Heart left ventricle (tissue), 16 donors: ENCODE data around the gene ERCC1. TPM values are rescaled to one million over a fixed set of nuclear protein-coding genes. Genes with fewer than 3 reads are reported as not detected.
"Not testable (repeated sequence)": the region's sequence is repeated elsewhere in the genome, so short reads cannot be mapped to it uniquely, and the experiment has no call there.

ENCODE experiments used
- ATAC-seq, 4 donors: fragments of 200-7000 bp; cut with Tn5 transposase; one replicate each; pipeline ENCODE4 v1.9.1; 2020 to 2022; ENCODE audit warnings: moderate library complexity in 4 of 4, mild to moderate bottlenecking in 3 of 4, moderate number of reproducible peaks in 1 of 4
- DNase-seq, 5 donors: peaks; one replicate each; pipeline ENCODE4 v3.0.0-alpha.2; 2020
- H3K27ac ChIP-seq, 12 donors: fragments of 200-600 bp; sonication (generic) in 4 of 12; one replicate each; pipeline versions ENCODE4 v1.5.0 to v1.8.0; 2016 to 2022; ENCODE audit warnings: mild to moderate bottlenecking in 2 of 12
- H3K27me3 ChIP-seq, 9 donors: fragments of 200-600 bp; sonication (generic) in 2 of 9; one replicate each; pipeline versions ENCODE4 v1.5.1 to v1.8.0; 2016 to 2022; ENCODE audit warnings: mild to moderate bottlenecking in 3 of 9
- H3K36me3 ChIP-seq, 9 donors: fragments of 200-600 bp; sonication (generic) in 2 of 9; one replicate each; pipeline versions ENCODE4 v1.5.0 to v1.8.0; 2018 to 2022; ENCODE audit warnings: mild to moderate bottlenecking in 2 of 9
- H3K4me1 ChIP-seq, 12 donors: fragments of 200-600 bp; sonication (generic) in 4 of 12; one replicate each; pipeline versions ENCODE4 v1.5.0 to v1.8.0; 2016 to 2022; ENCODE audit warnings: mild to moderate bottlenecking in 3 of 12
- H3K4me3 ChIP-seq, 12 donors: fragments of 200-600 bp; sonication (generic) in 4 of 12; one replicate each; pipeline versions ENCODE4 v1.5.0 to v1.8.0; 2017 to 2022; ENCODE audit warnings: mild to moderate bottlenecking in 9 of 12, moderate library complexity in 4 of 12
- H3K9me3 ChIP-seq, 12 donors: fragments of 200-600 bp; sonication (generic) in 4 of 12; one replicate each; pipeline versions ENCODE4 v1.5.0 to v1.8.0; 2016 to 2022; ENCODE audit warnings: mild to moderate bottlenecking in 1 of 12
- CTCF ChIP-seq, 12 donors: fragments of 200-600 bp; sonication (generic) in 4 of 12; IDR thresholded peaks; one replicate each; pipeline versions ENCODE4 v1.5.0 to v1.8.0; 2018 to 2022; ENCODE audit warnings: antibody characterized with exemption in 12 of 12, mild to moderate bottlenecking in 5 of 12
- POLR2A ChIP-seq, 2 donors: fragments of 450-650 bp; IDR thresholded peaks; one replicate each; pipeline ENCODE4 v1.6.1; 2017; ENCODE audit warnings: antibody characterized with exemption in 2 of 2, mild to moderate bottlenecking in 2 of 2, moderate library complexity in 2 of 2
- WGBS, 4 donors: extraction: QIAGEN DNeasy Blood & Tissue Kit in 2 of 4; methylation state at CpG; one replicate each; pipeline versions ENCODE4 v1.1.5 to v1.1.7; 2013 to 2018; 5-methylcytosine and 5-hydroxymethylcytosine counted together
- intact Hi-C, 10 donors: fragments of 100-400 bp; cut with DNase I; formaldehyde crosslinking; loops; one replicate each; pipeline versions ENCODE4 v1.11.1 to v1.14.2; 2022
- polyA plus RNA-seq, 2 donors: library from polyadenylated mRNA; stranded (reverse); fragments of 200-250 nt; gene quantifications; one replicate each; pipeline ENCODE4 v1.2.3, GENCODE V29; 2013
- total RNA-seq, 9 donors: library from RNA; depleted of rRNA in 2 of 9; stranded (reverse); fragments of >200 nt in 2 of 9; fragmentation: NEBNext Ultra II Directional in 3 of 9; extraction: Animal tissue kit (Norgen Biotek cat#: 25700) in 3 of 9; gene quantifications; one replicate each; pipeline versions ENCODE4 v1.1.0 to v1.2.4, GENCODE V29; 2016 to 2023
- donor health status: ischemic (EF 13 %, LVEDD 7.1; RV severe dilation, severe dysfunction).
- donor health status: healthy with polysubstance abuse.
- donor health status: DM: no; HTN: yes; CAD: no.
- donor health status: DM: no; HTN: no; CAD: no.
- donor health status: ischemic (EF 25% LVEDD 6.9; RV normal size, moderate dysfunction).
- donor health status: ischemic (EF 25% LVEDD 5.7; RV mildly dilated, moderate dysfunction).
- donor health status: healthy.
- donor health status: DM: yes; HTN: yes; CAD: no.
- donor health status: ischemic (EF 35%, LVEDD 5.7; RV mildly dilated, moderate dysfunction).
- donor health status: nonischemic (EF 11% LVEDD 7.7; RV severe dilation, severe dysfunction).
- donor health status: DM: yes; HTN: yes; CAD: no.
- donor health status: PGD.
- donor health status: ischemic (EF 29% LVEDD 5.4; RV normal size, mild dysfunction).
- donor health status: nonischemic (EF 23%, LVEDD 6.1; RV moderate dilation, normal function).

The ERCC1 gene
- total and polyA plus RNA-seq, 11 donors, result 104 to 294 (median 121) TPM

GRCh38 chr19:45418802-45419201 lies 4.9 kb downstream of the ERCC1 start:
- Histone ChIP-seq H3K4me3 (no peak overlapping the region), H3K9me3 (no peaks in the 10 kb centered on the region), H3K4me1 (peaks cover 2 to 35% (median 12%) of the 10 kb centered on the region in 12 donors), H3K27me3 (no peaks in the 10 kb centered on the region), H3K36me3 (peaks cover 0 to 74% (median 54%) of the 10 kb centered on the region in 9 donors), H3K27ac (peak overlapping the region in 2 of 12 donors; percentile 10 to 53)
- TF ChIP-seq POLR2A (IDR thresholded peaks at IDR 0.05) (no peak), CTCF (IDR thresholded peaks at IDR 0.05) (no peak)
- intact Hi-C loops, result no loop called here
- no peak for ATAC-seq
- WGBS, 4 donors, result 70 to 80% (median 74%) methylated on average over 8 to 9 of the region's 9 CpGs
- no peak for DNase-seq

DNA sequence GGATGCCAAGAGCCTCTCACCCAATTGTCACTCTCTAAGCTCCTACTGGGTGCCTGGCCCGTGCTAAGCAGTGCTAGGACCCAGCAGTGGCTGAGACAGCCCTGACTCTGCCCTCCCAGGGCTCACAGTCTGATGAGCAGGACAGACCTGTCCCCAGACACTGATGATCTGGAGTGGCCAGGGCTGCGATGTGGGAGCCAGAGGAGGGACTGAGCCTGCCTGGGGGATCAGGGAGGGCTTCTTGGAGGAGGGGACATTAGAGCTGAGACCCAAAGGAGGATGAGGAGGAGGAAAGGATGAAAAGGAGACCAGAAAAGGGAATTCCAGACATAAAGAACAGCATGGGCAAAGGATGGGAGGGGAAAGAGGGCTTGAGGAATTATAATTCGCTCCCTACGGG lies 6.6 kb downstream of the ERCC1 start:
- WGBS, 4 donors, result 62 to 91% (median 74%) methylated on average over 4 of the region's 4 CpGs
- Histone ChIP-seq H3K9me3 (no peaks in the 10 kb centered on the region), H3K4me1 (peaks cover 0 to 27% (median 4%) of the 10 kb centered on the region in 12 donors), H3K27me3 (no peaks in the 10 kb centered on the region), H3K36me3 (peaks cover 0 to 89% (median 70%) of the 10 kb centered on the region in 9 donors), H3K4me3 (no peak overlapping the region), H3K27ac (peak overlapping the region in 6 of 12 donors; percentile 24 to 57 (median 55))
- intact Hi-C loops, result no loop called here
- TF ChIP-seq POLR2A (IDR thresholded peaks at IDR 0.05) (no peak), CTCF (IDR thresholded peaks at IDR 0.05) (no peak)
- no peak for ATAC-seq
- DNase-seq, result peak in 1 of 5 donors; percentile 33

GRCh38 chr19:45414468-45414867 lies 9.2 kb downstream of the ERCC1 start:
- H3K4me1 ChIP-seq, result peaks cover 0 to 23% (median 4%) of the 10 kb centered on the region in 12 donors

DNA sequence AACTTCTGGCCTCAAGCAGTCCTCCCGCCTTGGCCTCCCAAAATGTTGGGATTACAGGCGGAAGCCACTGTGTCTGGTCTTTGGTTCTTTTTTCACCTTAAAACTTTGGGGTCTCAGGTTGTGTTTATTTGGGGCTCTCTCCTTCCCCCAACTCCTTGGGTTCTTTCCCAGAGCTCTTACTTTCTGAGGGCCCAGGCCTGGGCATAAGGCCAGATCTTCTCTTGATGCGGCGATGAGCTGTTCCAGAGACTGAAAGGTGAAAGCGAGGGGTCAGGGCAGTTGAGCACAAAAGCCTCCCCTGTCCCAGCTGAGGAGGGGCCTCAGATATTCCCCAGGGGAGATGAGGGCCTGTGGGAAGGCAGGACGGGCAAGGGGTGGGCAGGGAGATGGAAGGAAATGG lies 10.2 kb downstream of the ERCC1 start:
- DNase-seq (peak in 1 of 5 donors; percentile 44), ATAC-seq (peak in 1 of 4 donors; percentile 7)
- WGBS, 4 donors, result 65 to 76% (median 68%) methylated on average over 6 of the region's 6 CpGs
- intact Hi-C loops, result no loop called here
- peaks cover 0 to 79% (median 59%) of the 10 kb centered on the region in 9 donors for H3K36me3 ChIP-seq
- TF ChIP-seq POLR2A (IDR thresholded peaks at IDR 0.05) (no peak), CTCF (IDR thresholded peaks at IDR 0.05) (no peak)
- no peak overlapping the region for H3K4me3 ChIP-seq
- H3K27me3 ChIP-seq, result no peaks in the 10 kb centered on the region
- H3K27ac ChIP-seq, result peak overlapping the region in 5 of 12 donors; percentile 1 to 29 (median 26)
- H3K9me3 ChIP-seq, result no peaks in the 10 kb centered on the region
- H3K4me1 ChIP-seq, result peaks cover 0 to 23% (median 4%) of the 10 kb centered on the region in 12 donors

More at GRCh38 chr19:45414468-45414867, 9.2 kb downstream of the ERCC1 start:
- TF ChIP-seq POLR2A (IDR thresholded peaks at IDR 0.05) (no peak), CTCF (IDR thresholded peaks at IDR 0.05) (no peak)
- no peak overlapping the region for H3K27ac ChIP-seq
- DNase-seq, result peak in 1 of 5 donors; percentile 24
- H3K9me3 ChIP-seq, result no peaks in the 10 kb centered on the region
- no peaks in the 10 kb centered on the region for H3K27me3 ChIP-seq
- no peak for ATAC-seq
- peaks cover 0 to 81% (median 63%) of the 10 kb centered on the region in 9 donors for H3K36me3 ChIP-seq
- H3K4me3 ChIP-seq, result no peak overlapping the region
- 89 to 97% (median 94%) methylated on average over 8 of the region's 8 CpGs for WGBS, 4 donors
- intact Hi-C loops, result no loop called here

DNA sequence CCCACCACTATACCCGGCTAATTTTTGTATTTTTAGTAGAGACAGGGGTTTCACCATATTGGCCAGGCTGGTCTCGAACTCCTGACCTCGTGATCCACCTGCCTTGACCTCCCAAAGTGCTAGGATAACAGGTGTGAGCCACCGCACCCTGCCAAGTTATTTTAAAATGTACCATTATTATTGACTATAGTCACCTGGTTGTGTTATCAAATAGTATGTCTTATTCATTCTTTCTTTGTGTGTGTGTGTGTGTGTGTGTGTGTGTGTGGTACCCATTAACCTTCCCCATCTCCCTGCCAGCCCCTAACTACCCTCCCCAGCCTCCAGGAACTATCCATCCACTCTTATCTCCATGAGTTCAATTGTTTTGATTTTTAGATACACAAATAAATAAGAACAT lies 13.4 kb downstream of the ERCC1 start:
- intact Hi-C loops, result not testable (repeated sequence)

More for the DNA sequence above, 13.4 kb downstream of the ERCC1 start:
- H3K4me1 ChIP-seq, result peaks cover 0 to 31% (median 9%) of the 10 kb centered on the region in 12 donors
- not testable (repeated sequence) for DNase-seq, H3K9me3 ChIP-seq, H3K27ac ChIP-seq, H3K4me3 ChIP-seq, H3K27me3 ChIP-seq, ATAC-seq
- 94 to 95% (median 95%) methylated on average over 4 of the region's 4 CpGs for WGBS, 4 donors
- peaks cover 0 to 54% (median 31%) of the 10 kb centered on the region in 9 donors for H3K36me3 ChIP-seq
